Mesenchymal stem cell (in vitro differentiated cells and primary cell): ENCODE data around the gene KCNK10.

Experiments used
- DNase-seq: peaks from one replicate; pipeline ENCODE4 v3.0.0-alpha.2; 2013
- H2AFZ ChIP-seq: one replicate; pipeline ENCODE4 v1.6.1; 2013; ENCODE audit warnings: low read depth, mild to moderate bottlenecking, control low read depth, inconsistent platforms, low read length, moderate library complexity
- H2AK5ac ChIP-seq: 2 replicates; pipeline ENCODE4 v1.6.1; 2013; ENCODE audit warnings: low read length, moderate library complexity, mild to moderate bottlenecking, inconsistent platforms; ENCODE audit not compliant: severe bottlenecking
- H2BK120ac ChIP-seq: one replicate; pipeline ENCODE4 v1.6.1; 2013; ENCODE audit warnings: low read depth, mild to moderate bottlenecking, inconsistent platforms, low read length, moderate library complexity
- H2BK12ac ChIP-seq, 2 experiments: one replicate each; pipeline ENCODE4 v1.6.1; 2013; ENCODE audit warnings: inconsistent platforms in 2 of 2, low read length in 2 of 2, mild to moderate bottlenecking in 2 of 2, moderate library complexity in 2 of 2, control low read depth in 1 of 2
- H2BK15ac ChIP-seq: one replicate; pipeline ENCODE4 v1.6.1; 2013; ENCODE audit warnings: mild to moderate bottlenecking, low read depth, inconsistent platforms; ENCODE audit not compliant: poor library complexity, severe bottlenecking
- H2BK5ac ChIP-seq: 2 replicates; pipeline ENCODE4 v1.6.1; 2013; ENCODE audit warnings: low read depth, mild to moderate bottlenecking, low read length, control low read depth, inconsistent platforms; ENCODE audit not compliant: poor library complexity, severe bottlenecking
- H3K14ac ChIP-seq, 2 experiments: one replicate each; pipeline ENCODE4 v1.6.1; 2013; ENCODE audit warnings: inconsistent platforms in 2 of 2, low read length in 2 of 2, control low read depth in 1 of 2, mild to moderate bottlenecking in 1 of 2, moderate library complexity in 1 of 2
- H3K18ac ChIP-seq, 2 experiments: one replicate each; pipeline ENCODE4 v1.6.1; 2013; ENCODE audit warnings: inconsistent platforms in 2 of 2, low read length in 2 of 2, control low read depth in 1 of 2, low read depth in 1 of 2, mild to moderate bottlenecking in 1 of 2
- H3K23ac ChIP-seq, 2 experiments: one replicate each; pipeline ENCODE4 v1.6.1; 2013; ENCODE audit warnings: inconsistent platforms in 2 of 2, low read length in 2 of 2, mild to moderate bottlenecking in 2 of 2, moderate library complexity in 2 of 2, control low read depth in 1 of 2
- H3K27ac ChIP-seq: 2 replicates; pipeline ENCODE4 v1.5.1; 2013; ENCODE audit warnings: mild to moderate bottlenecking, moderate library complexity, low read length, control low read depth, inconsistent platforms; ENCODE audit not compliant: poor library complexity, severe bottlenecking
- H3K27me3 ChIP-seq, 2 experiments: 2 replicates each; pipeline versions ENCODE4 v1.6.1 to v1.7.0; 2013; ENCODE audit warnings: low read length in 2 of 2, mild to moderate bottlenecking in 2 of 2, moderate library complexity in 2 of 2, control low read depth in 1 of 2, inconsistent platforms in 1 of 2; ENCODE audit not compliant: control insufficient read depth in 1 of 2, insufficient read depth in 1 of 2
- H3K36me3 ChIP-seq, 2 experiments: 2 replicates each; pipeline versions ENCODE4 v1.6.1 to v1.7.0; 2013; ENCODE audit warnings: low read length in 2 of 2, control low read depth in 1 of 2, inconsistent platforms in 1 of 2, low read depth in 1 of 2, mild to moderate bottlenecking in 1 of 2; ENCODE audit not compliant: insufficient read depth in 2 of 2, control insufficient read depth in 1 of 2
- H3K4ac ChIP-seq, 2 experiments: one replicate each; pipeline ENCODE4 v1.6.1; 2013; ENCODE audit warnings: inconsistent platforms in 2 of 2, low read length in 2 of 2, mild to moderate bottlenecking in 2 of 2, moderate library complexity in 2 of 2, control low read depth in 1 of 2, low read depth in 1 of 2
- H3K4me1 ChIP-seq: 2 replicates; pipeline ENCODE4 v1.6.1; 2013; ENCODE audit warnings: low read depth, low read length, control low read depth; ENCODE audit not compliant: control insufficient read depth, insufficient read depth
- H3K4me2 ChIP-seq: 2 replicates; pipeline ENCODE4 v1.6.1; 2013; ENCODE audit warnings: low read length, mild to moderate bottlenecking, inconsistent platforms; ENCODE audit not compliant: poor library complexity, severe bottlenecking
- H3K4me3 ChIP-seq, 2 experiments: 2 replicates each; pipeline versions ENCODE4 v1.5.1 to v1.7.0; 2013; ENCODE audit warnings: low read length in 2 of 2, mild to moderate bottlenecking in 2 of 2, control low read depth in 1 of 2, low read depth in 1 of 2; ENCODE audit not compliant: insufficient read depth in 1 of 2
- H3K79me1 ChIP-seq: replicated peaks from 2 replicates; pipeline ENCODE4 v1.6.1; 2013; ENCODE audit warnings: mild to moderate bottlenecking, control low read depth, low read length, inconsistent platforms; ENCODE audit not compliant: poor library complexity, severe bottlenecking
- H3K9ac ChIP-seq: 2 replicates; pipeline ENCODE4 v1.7.0; 2013; ENCODE audit warnings: mild to moderate bottlenecking, low read length, moderate library complexity
- H3K9me3 ChIP-seq: 2 replicates; pipeline ENCODE4 v1.7.0; 2013; ENCODE audit warnings: mild to moderate bottlenecking, low read length; ENCODE audit not compliant: control insufficient read depth
- H4K8ac ChIP-seq: one replicate; pipeline ENCODE4 v1.6.1; 2013; ENCODE audit warnings: inconsistent platforms, mild to moderate bottlenecking, low read length, moderate library complexity
- H4K91ac ChIP-seq: one replicate; pipeline ENCODE4 v1.6.1; 2013; ENCODE audit warnings: mild to moderate bottlenecking, low read length, inconsistent platforms
- WGBS: methylation state at CpG from one replicate; pipeline ENCODE4 v1.1.7; 2013; ENCODE audit warnings: mixed read lengths; 5-methylcytosine and 5-hydroxymethylcytosine counted together

KCNK10 gene

GRCh38 chr14:88333036-88333435 lies 10.0 kb upstream of the KCNK10 start:
- Histone ChIP-seq H4K8ac (no peak overlapping the region), H3K4me2 (no peak overlapping the region), H2BK15ac (no peak overlapping the region), H3K4me1 (no peaks in the 10 kb centered on the region), H3K79me1 (no peaks in the 10 kb centered on the region), H3K23ac (no peak overlapping the region), H3K4me3 (no peak overlapping the region), H2AK5ac (no peak overlapping the region), H3K27ac (no peak overlapping the region), H2AFZ (no peak overlapping the region), H3K9me3 (no peaks in the 10 kb centered on the region), H2BK5ac (no peak overlapping the region), H3K36me3 (no peaks in the 10 kb centered on the region), H3K18ac (no peak overlapping the region), H4K91ac (no peak overlapping the region), H3K27me3 (peaks cover 3 to 9% of the 10 kb centered on the region in 2 experiments), H2BK12ac (no peak overlapping the region), H2BK120ac (no peak overlapping the region), H3K9ac (no peak overlapping the region), H3K4ac (no peak overlapping the region), H3K14ac (no peak overlapping the region)
- 95% methylated on average over 1 of the region's 1 CpG for WGBS
- DNase-seq = no peak

- Histone ChIP-seq H2BK120ac (no peak overlapping the region), H3K36me3 (no peaks in the 10 kb centered on the region), H3K27ac (no peak overlapping the region), H3K4ac (no peak overlapping the region), H3K27me3 (peaks cover 49 to 60% of the 10 kb centered on the region in 2 experiments), H3K79me1 (no peaks in the 10 kb centered on the region), H2BK15ac (no peak overlapping the region), H3K23ac (no peak overlapping the region), H3K18ac (no peak overlapping the region), H3K4me3 (no peak overlapping the region), H3K4me2 (no peak overlapping the region), H2AFZ (no peak overlapping the region), H3K9me3 (no peaks in the 10 kb centered on the region), H3K4me1 (peaks cover 16% of the 10 kb centered on the region), H2AK5ac (no peak overlapping the region), H3K9ac (no peak overlapping the region), H2BK5ac (no peak overlapping the region), H4K91ac (no peak overlapping the region), H3K14ac (no peak overlapping the region), H4K8ac (no peak overlapping the region), H2BK12ac (no peak overlapping the region)
- 71% methylated on average over 1 of the region's 1 CpG for WGBS
- DNase-seq = no peak
These were observed 4.4 kb upstream of the KCNK10 start for GRCh38 chr14:88327497-88327896.

DNA sequence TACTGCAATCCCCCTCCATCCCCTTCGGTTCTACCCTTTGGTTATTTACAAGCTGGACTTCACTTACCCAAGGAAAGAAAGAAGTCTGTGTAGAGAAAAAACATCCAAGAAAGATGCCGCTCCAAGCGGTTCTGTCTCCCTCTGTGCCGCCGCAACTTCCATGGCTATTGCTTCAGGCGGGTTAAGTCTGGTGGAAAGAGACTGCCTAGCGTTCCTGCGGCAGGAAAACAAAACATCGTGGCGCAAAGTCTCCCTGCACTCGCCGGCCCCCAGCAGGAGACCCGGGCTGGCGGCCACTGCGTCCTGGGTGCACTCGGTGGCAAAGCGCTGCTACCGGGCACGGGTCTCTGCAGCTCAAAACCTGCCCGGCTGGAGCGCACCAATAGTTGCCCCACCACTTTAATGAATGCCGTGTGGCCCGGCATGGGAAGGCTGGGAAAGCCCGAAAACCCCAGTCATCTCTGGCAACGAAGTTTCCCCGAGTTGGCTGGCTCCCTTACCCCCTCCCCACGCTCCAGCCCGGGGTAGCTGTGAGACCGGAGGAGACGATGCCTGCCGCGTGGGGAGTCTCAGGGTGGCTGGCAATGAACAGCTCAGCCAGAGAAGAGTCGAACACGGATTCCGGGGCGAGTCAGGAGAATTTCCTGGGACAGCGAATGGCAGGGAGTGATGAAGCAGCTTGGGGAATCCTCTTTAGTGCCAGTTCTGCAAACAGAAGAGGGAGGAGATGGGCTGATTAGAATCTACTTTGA lies 3.5 kb upstream of the KCNK10 start:
- H3K9ac ChIP-seq = no peak overlapping the region
- no peak overlapping the region for H3K27ac ChIP-seq
- DNase-seq = no peak
- H3K27me3 ChIP-seq = peaks cover 58 to 70% of the 10 kb centered on the region in 2 experiments
- no peaks in the 10 kb centered on the region for H3K79me1 ChIP-seq
- no peak overlapping the region for H2BK12ac ChIP-seq
- H3K4ac ChIP-seq = no peak overlapping the region
- H2AK5ac ChIP-seq = no peak overlapping the region
- H3K23ac ChIP-seq = no peak overlapping the region
- no peak overlapping the region for H2AFZ ChIP-seq
- no peak overlapping the region for H4K8ac ChIP-seq
- no peak overlapping the region for H2BK120ac ChIP-seq
- no peak overlapping the region for H3K4me3 ChIP-seq
- no peak overlapping the region for H2BK5ac ChIP-seq
- H3K9me3 ChIP-seq = no peaks in the 10 kb centered on the region
- H3K4me2 ChIP-seq = peak overlapping the region; percentile 25
- H2BK15ac ChIP-seq = no peak overlapping the region
- H3K36me3 ChIP-seq = no peaks in the 10 kb centered on the region
- H3K18ac ChIP-seq = no peak overlapping the region
- H3K4me1 ChIP-seq = peaks cover 19% of the 10 kb centered on the region
- no peak overlapping the region for H4K91ac ChIP-seq
- WGBS = 2% methylated on average over 36 of the region's 37 CpGs
- H3K14ac ChIP-seq = no peak overlapping the region

GRCh38 chr14:88325883-88326282 lies 2.8 kb upstream of the KCNK10 start:
- WGBS = 18% methylated on average over 2 of the region's 5 CpGs
- Histone ChIP-seq H4K91ac (no peak overlapping the region), H4K8ac (no peak overlapping the region)

More at GRCh38 chr14:88325883-88326282, 2.8 kb upstream of the KCNK10 start:
- no peak overlapping the region for H3K4me3 ChIP-seq
- no peak overlapping the region for H3K23ac ChIP-seq
- H3K18ac ChIP-seq = no peak overlapping the region
- no peak overlapping the region for H2BK12ac ChIP-seq
- no peak overlapping the region for H2AFZ ChIP-seq
- H2BK120ac ChIP-seq = no peak overlapping the region
- H3K4me1 ChIP-seq = peaks cover 19% of the 10 kb centered on the region
- no peaks in the 10 kb centered on the region for H3K79me1 ChIP-seq
- no peak overlapping the region for H2AK5ac ChIP-seq
- H2BK15ac ChIP-seq = no peak overlapping the region
- H3K36me3 ChIP-seq = no peaks in the 10 kb centered on the region
- no peak overlapping the region for H3K4ac ChIP-seq
- DNase-seq = no peak
- H3K27me3 ChIP-seq = peaks cover 63 to 76% of the 10 kb centered on the region in 2 experiments
- H3K4me2 ChIP-seq = no peak overlapping the region
- H3K9ac ChIP-seq = no peak overlapping the region
- H3K9me3 ChIP-seq = no peaks in the 10 kb centered on the region
- H2BK5ac ChIP-seq = no peak overlapping the region
- H3K27ac ChIP-seq = no peak overlapping the region
- no peak overlapping the region for H3K14ac ChIP-seq
